Bronchial epithelial cell (primary cell): ENCODE measurements around the gene OR2M5. TPM values are rescaled to one million over a fixed set of nuclear protein-coding genes. Genes with fewer than 3 reads are reported as not detected.

Experiments
- DNase-seq: peaks from one replicate; pipeline ENCODE4 v3.0.0-alpha.2; 2010; ENCODE audit warnings: low read depth
- FAIRE-seq: peaks from 2 replicates; lab custom pipeline; 2011; peaks lifted over from hg19 to GRCh38; lab: Jason Lieb, UNC
- H3K27me3 ChIP-seq: 2 replicates; pipeline ENCODE4 v1.5.1; 2011; ENCODE audit warnings: low read length; ENCODE audit not compliant: control insufficient read depth, insufficient read depth
- H3K36me3 ChIP-seq: 2 replicates; pipeline ENCODE4 v1.5.1; 2011; ENCODE audit warnings: low read length; ENCODE audit not compliant: control insufficient read depth, insufficient read depth
- H3K4me3 ChIP-seq: 2 replicates; pipeline ENCODE4 v1.5.1; 2011; ENCODE audit warnings: mild to moderate bottlenecking, low read depth, low read length, control low read depth
- CTCF ChIP-seq: IDR thresholded peaks from 2 replicates; pipeline ENCODE4 v1.5.1; 2011; ENCODE audit warnings: mild to moderate bottlenecking, moderate library complexity, low read length, control low read depth, inconsistent platforms; ENCODE audit not compliant: insufficient read depth, severe bottlenecking
- total RNA-seq: library from RNA; depleted of rRNA; stranded (reverse); fragments of >200 nt; gene quantifications from 2 replicates; pipeline ENCODE4 v1.2.1, GENCODE V29; 2014

The OR2M5 gene
- not detected in 2 replicates for total RNA-seq

- Histone ChIP-seq H3K4me3 (no peak within 1 kb of the TSS), H3K36me3 (no peaks in the 10 kb centered on the region), H3K27me3 (no peaks in the 10 kb centered on the region)
- DNase-seq (no peak), FAIRE-seq (no peak)
- TF ChIP-seq CTCF, result no peak
These were observed at the start of gene OR2M5 for GRCh38 chr1:248144513-248145198. Gene OR2M5, plus strand, starts transcription at chr1:248145148. Its CDS starts 0 bp downstream, at chr1:248145148.

- TF ChIP-seq CTCF, result no peak
- Histone ChIP-seq H3K4me3 (no peak overlapping the region), H3K36me3 (no peaks in the 10 kb centered on the region), H3K27me3 (no peaks in the 10 kb centered on the region)
- no peak for FAIRE-seq
- peak; percentile 1 for DNase-seq
These were observed 46.4 kb upstream of the OR2M5 start for GRCh38 chr1:248098529-248098928.

- TF ChIP-seq CTCF, result no peak
- H3K36me3 ChIP-seq, result no peaks in the 10 kb centered on the region
- FAIRE-seq, result no peak
- DNase-seq, result no peak
- H3K4me3 ChIP-seq, result no peak overlapping the region
- no peaks in the 10 kb centered on the region for H3K27me3 ChIP-seq
These were observed 42.1 kb upstream of the OR2M5 start for GRCh38 chr1:248102847-248103246.

GRCh38 chr1:248111157-248111556 is 33.8 kb upstream of the OR2M5 start:
- no peak for FAIRE-seq

GRCh38 chr1:248114890-248115289 is 30.1 kb upstream of the OR2M5 start:
- no peak for DNase-seq
- no peak for TF ChIP-seq CTCF
- Histone ChIP-seq H3K36me3 (no peaks in the 10 kb centered on the region), H3K4me3 (no peak overlapping the region), H3K27me3 (no peaks in the 10 kb centered on the region)
- FAIRE-seq, result no peak

More at GRCh38 chr1:248111157-248111556, 33.8 kb upstream of the OR2M5 start:
- Histone ChIP-seq H3K36me3 (no peaks in the 10 kb centered on the region), H3K27me3 (no peaks in the 10 kb centered on the region), H3K4me3 (no peak overlapping the region)
- DNase-seq, result no peak
- no peak for TF ChIP-seq CTCF

GRCh38 chr1:248127653-248128052 is 17.3 kb upstream of the OR2M5 start:
- no peak overlapping the region for H3K4me3 ChIP-seq
- no peaks in the 10 kb centered on the region for H3K27me3 ChIP-seq
- FAIRE-seq, result no peak
- DNase-seq, result no peak
- H3K36me3 ChIP-seq, result no peaks in the 10 kb centered on the region
- no peak for TF ChIP-seq CTCF
